ENCODE measurements around the gene CNN3.
A peak's percentile ranks its signal among the peaks of the same experiment; 100 is the strongest.

The CNN3 gene

GRCh38 chr1:94859174-94859573 lies 67.7 kb downstream of the CNN3 start:
- no peak for TF ChIP-seq CTCF (IDR thresholded peaks at IDR 0.05; ENCODE audit: low read depth, low read length, missing control alignments)
- no peak for DNase-seq (ENCODE audit: low read depth)

GRCh38 chr1:94858276-94858675 lies 68.6 kb downstream of the CNN3 start:
- H3K4me3 ChIP-seq (ENCODE audit: low read depth, low read length): no peak overlapping the region
- TF ChIP-seq CTCF (IDR thresholded peaks at IDR 0.05; ENCODE audit: low read depth, low read length, missing control alignments): no peak
- DNase-seq (ENCODE audit: low read depth): no peak

More at GRCh38 chr1:94859174-94859573, 67.7 kb downstream of the CNN3 start:
- no peak overlapping the region for H3K4me3 ChIP-seq (ENCODE audit: low read depth, low read length)

GRCh38 chr1:94856868-94857267 lies 70.0 kb downstream of the CNN3 start:
- DNase-seq (ENCODE audit: low read depth): no peak
- H3K4me3 ChIP-seq (ENCODE audit: low read depth, low read length): no peak overlapping the region

GRCh38 chr1:94856004-94856403 lies 70.9 kb downstream of the CNN3 start:
- no peak for TF ChIP-seq CTCF (IDR thresholded peaks at IDR 0.05; ENCODE audit: low read depth, low read length, missing control alignments)
- DNase-seq (ENCODE audit: low read depth): no peak
- H3K4me3 ChIP-seq (ENCODE audit: low read depth, low read length): no peak overlapping the region

More at GRCh38 chr1:94856868-94857267, 70.0 kb downstream of the CNN3 start:
- TF ChIP-seq CTCF (IDR thresholded peaks at IDR 0.05; ENCODE audit: low read depth, low read length, missing control alignments): no peak

GRCh38 chr1:94855307-94855700 lies 71.6 kb downstream of the CNN3 start:
- TF ChIP-seq CTCF (IDR thresholded peaks at IDR 0.05; ENCODE audit: low read depth, low read length, missing control alignments): no peak
- no peak for DNase-seq (ENCODE audit: low read depth)
- no peak overlapping the region for H3K4me3 ChIP-seq (ENCODE audit: low read depth, low read length)

- H3K4me3 ChIP-seq (ENCODE audit: low read depth, low read length): peak overlapping the region; percentile 32
- peak; percentile 98 for TF ChIP-seq CTCF (IDR thresholded peaks at IDR 0.05; ENCODE audit: low read depth, low read length, missing control alignments)
Observed at GRCh38 chr1:94854458-94855306, 72.2 kb downstream of the CNN3 start.

GRCh38 chr1:94852788-94853187 lies 74.1 kb downstream of the CNN3 start:
- no peak for TF ChIP-seq CTCF (IDR thresholded peaks at IDR 0.05; ENCODE audit: low read depth, low read length, missing control alignments)
- no peak for DNase-seq (ENCODE audit: low read depth)
- no peak overlapping the region for H3K4me3 ChIP-seq (ENCODE audit: low read depth, low read length)

More at GRCh38 chr1:94854458-94855306, 72.2 kb downstream of the CNN3 start:
- DNase-seq (ENCODE audit: low read depth): peak; percentile 51
